DND-41 (cell line): ENCODE measurements around the gene PRSS21.

Source experiments
- EZH2 ChIP-seq: IDR thresholded peaks from 3 replicates; pipeline ENCODE4 v1.6.1; 2012; ENCODE audit warnings: borderline replicate concordance, low read depth, mild to moderate bottlenecking, moderate library complexity, low read length, inconsistent platforms; ENCODE audit not compliant: severe bottlenecking
- TF ChIP-seq, protein P1 (sequence below): IDR thresholded peaks from 2 replicates; pipeline ENCODE4 v1.5.1; 2012; ENCODE audit warnings: borderline replicate concordance, low read length, moderate library complexity, mild to moderate bottlenecking; ENCODE audit not compliant: poor library complexity, severe bottlenecking; ENCODE audit errors: extremely low read depth

DNA sequence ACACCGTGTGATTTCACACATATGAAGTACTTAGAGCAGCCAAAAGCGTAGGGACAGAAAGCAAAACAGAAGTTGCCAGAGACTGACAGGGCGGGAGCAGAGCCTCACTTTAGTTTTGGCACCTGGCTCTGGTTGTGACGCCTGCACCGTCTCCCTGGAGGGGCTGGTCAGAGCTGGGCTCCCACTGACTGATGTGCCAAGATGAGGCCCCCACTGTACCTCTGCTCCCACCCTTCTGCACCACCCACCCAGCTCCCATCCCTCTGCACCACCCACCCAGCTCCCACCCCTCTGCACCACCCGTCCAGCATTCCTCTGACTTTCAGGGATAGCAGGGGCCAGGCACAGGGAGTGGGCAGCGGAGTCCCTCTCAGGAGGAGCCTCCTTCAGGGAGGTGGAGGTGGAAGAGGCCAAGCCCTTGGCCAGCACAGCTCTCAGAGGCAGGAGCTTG lies 3.2 kb upstream of the PRSS21 start:
- TF ChIP-seq, protein P1, sequence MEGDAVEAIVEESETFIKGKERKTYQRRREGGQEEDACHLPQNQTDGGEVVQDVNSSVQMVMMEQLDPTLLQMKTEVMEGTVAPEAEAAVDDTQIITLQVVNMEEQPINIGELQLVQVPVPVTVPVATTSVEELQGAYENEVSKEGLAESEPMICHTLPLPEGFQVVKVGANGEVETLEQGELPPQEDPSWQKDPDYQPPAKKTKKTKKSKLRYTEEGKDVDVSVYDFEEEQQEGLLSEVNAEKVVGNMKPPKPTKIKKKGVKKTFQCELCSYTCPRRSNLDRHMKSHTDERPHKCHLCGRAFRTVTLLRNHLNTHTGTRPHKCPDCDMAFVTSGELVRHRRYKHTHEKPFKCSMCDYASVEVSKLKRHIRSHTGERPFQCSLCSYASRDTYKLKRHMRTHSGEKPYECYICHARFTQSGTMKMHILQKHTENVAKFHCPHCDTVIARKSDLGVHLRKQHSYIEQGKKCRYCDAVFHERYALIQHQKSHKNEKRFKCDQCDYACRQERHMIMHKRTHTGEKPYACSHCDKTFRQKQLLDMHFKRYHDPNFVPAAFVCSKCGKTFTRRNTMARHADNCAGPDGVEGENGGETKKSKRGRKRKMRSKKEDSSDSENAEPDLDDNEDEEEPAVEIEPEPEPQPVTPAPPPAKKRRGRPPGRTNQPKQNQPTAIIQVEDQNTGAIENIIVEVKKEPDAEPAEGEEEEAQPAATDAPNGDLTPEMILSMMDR, result no peak
- no peak for TF ChIP-seq EZH2
